Epithelial cell of esophagus (primary cell): ENCODE results near the gene GPT2.

Experiments used
- DNase-seq: peaks from one replicate; pipeline ENCODE4 v3.0.0; 2010; ENCODE audit warnings: low read depth
- H3K4me3 ChIP-seq: 2 replicates; pipeline ENCODE4 v1.5.1; 2011; ENCODE audit warnings: mild to moderate bottlenecking, low read length, control low read depth
- CTCF ChIP-seq: IDR thresholded peaks from 2 replicates; pipeline ENCODE4 v1.5.1; 2011; ENCODE audit warnings: low read depth, mild to moderate bottlenecking, low read length, control low read depth, inconsistent platforms; ENCODE audit not compliant: insufficient read depth; ENCODE audit errors: missing control alignments

The GPT2 gene

GRCh38 chr16:46871597-46871996 is 12.6 kb upstream of the GPT2 start:
- no peak for DNase-seq
- no peak for TF ChIP-seq CTCF
- no peak overlapping the region for H3K4me3 ChIP-seq

GRCh38 chr16:46873201-46873600 is 11.0 kb upstream of the GPT2 start:
- no peak for DNase-seq
- TF ChIP-seq CTCF = no peak
- no peak overlapping the region for H3K4me3 ChIP-seq

- no peak overlapping the region for H3K4me3 ChIP-seq
- DNase-seq = no peak
- TF ChIP-seq CTCF = no peak
Observed at GRCh38 chr16:46875243-46875642, 8.9 kb upstream of the GPT2 start.

- no peak for TF ChIP-seq CTCF
- H3K4me3 ChIP-seq = no peak overlapping the region
Observed at GRCh38 chr16:46882304-46882939, 1.7 kb upstream of the GPT2 start.

GRCh38 chr16:46882940-46883307 is 1.2 kb upstream of the GPT2 start:
- no peak for TF ChIP-seq CTCF

More at GRCh38 chr16:46882304-46882939, 1.7 kb upstream of the GPT2 start:
- DNase-seq = no peak

GRCh38 chr16:46883353-46883689 is 841 bp upstream of the GPT2 start:
- H3K4me3 ChIP-seq = peak overlapping the region; percentile 71
- no peak for DNase-seq
- no peak for TF ChIP-seq CTCF

More at GRCh38 chr16:46882940-46883307, 1.2 kb upstream of the GPT2 start:
- no peak for DNase-seq
- no peak overlapping the region for H3K4me3 ChIP-seq
